H1 (cell line): ENCODE measurements around the gene CCNYL1. TPM values are rescaled to one million over a fixed set of nuclear protein-coding genes. Genes with fewer than 3 reads are reported as not detected.

Source experiments
- CTCF ChIA-PET: fragments of 300-600 bp; sonication (Branson Sonifier 250); formaldehyde crosslinking; loops from one replicate; lab custom pipeline; 2021; ENCODE audit not compliant: partially characterized antibody; lab: Charles Lee
- POLR2A ChIA-PET: fragments of 300-600 bp; sonication (Branson Sonifier 250); formaldehyde crosslinking; loops from one replicate; lab custom pipeline; 2021; ENCODE audit warnings: inconsistent platforms; ENCODE audit not compliant: partially characterized antibody; lab: Charles Lee
- DNase-seq, 2 experiments: peaks; one replicate each; pipeline versions ENCODE4 v3.0.0 to v3.0.0-alpha.2; 2010 to 2022; ENCODE audit warnings: low spot score in 2 of 2, low read depth in 1 of 2, mixed read lengths in 1 of 2
- FAIRE-seq: peaks from 2 replicates; lab custom pipeline; 2011; peaks lifted over from hg19 to GRCh38; lab: Jason Lieb, UNC
- H2AFZ ChIP-seq: 2 replicates; pipeline ENCODE4 v1.8.1; 2012; ENCODE audit warnings: low read length, inconsistent platforms
- H2AK5ac ChIP-seq: 2 replicates; pipeline ENCODE4 v1.6.1; 2013; ENCODE audit warnings: low read depth, low read length
- H2BK120ac ChIP-seq: replicated peaks from 2 replicates; pipeline ENCODE3; 2013; ENCODE audit warnings: low read depth, low read length, inconsistent platforms
- H2BK12ac ChIP-seq: 2 replicates; pipeline ENCODE4 v1.6.1; 2013; ENCODE audit warnings: low read depth, low read length
- H2BK15ac ChIP-seq: 2 replicates; pipeline ENCODE4 v1.6.1; 2013; ENCODE audit warnings: low read length
- H2BK20ac ChIP-seq: 2 replicates; pipeline ENCODE4 v1.6.1; 2013; ENCODE audit warnings: low read length
- H2BK5ac ChIP-seq: 2 replicates; pipeline ENCODE4 v1.6.1; 2013; ENCODE audit warnings: low read depth, low read length
- H3K14ac ChIP-seq: 2 replicates; pipeline ENCODE4 v1.6.1; 2013; ENCODE audit warnings: inconsistent platforms; ENCODE audit not compliant: insufficient read length
- H3K18ac ChIP-seq: 2 replicates; pipeline ENCODE4 v1.6.1; 2013; ENCODE audit warnings: low read length; ENCODE audit errors: extremely low read depth
- H3K23ac ChIP-seq: 2 replicates; pipeline ENCODE4 v1.6.1; 2013; ENCODE audit warnings: inconsistent platforms; ENCODE audit not compliant: insufficient read length
- H3K23me2 ChIP-seq: 2 replicates; pipeline ENCODE4 v1.6.1; 2013; ENCODE audit warnings: low read depth, low read length
- H3K27ac ChIP-seq: 2 replicates; pipeline ENCODE4 v1.6.1; 2011; ENCODE audit warnings: low read depth, low read length, inconsistent platforms
- H3K27me3 ChIP-seq, 4 experiments: replicated peaks in 1 of 4; 1 replicate in 1 of 4; 2 replicates in 3 of 4; pipeline versions ENCODE4 v1.6.1 to v1.8.1; 2011 to 2013; ENCODE audit warnings: low read length in 3 of 4, mild to moderate bottlenecking in 3 of 4, inconsistent platforms in 2 of 4, mixed read lengths in 2 of 4, moderate library complexity in 1 of 4; ENCODE audit not compliant: control insufficient read depth in 3 of 4, insufficient read depth in 3 of 4; ENCODE audit errors: extremely low read depth in 1 of 4
- H3K36me3 ChIP-seq, 4 experiments: 2 replicates each; pipeline versions ENCODE4 v1.6.1 to v1.8.1; 2011 to 2013; ENCODE audit warnings: mild to moderate bottlenecking in 4 of 4, low read length in 3 of 4, moderate library complexity in 2 of 4, control low read depth in 1 of 4, inconsistent platforms in 1 of 4; ENCODE audit not compliant: insufficient read depth in 4 of 4, control insufficient read depth in 2 of 4
- H3K4ac ChIP-seq: replicated peaks from 2 replicates; pipeline ENCODE3; 2013; ENCODE audit warnings: low read length, low read depth, mixed read lengths, inconsistent platforms; ENCODE audit not compliant: insufficient read length
- H3K4me1 ChIP-seq, 4 experiments: replicated peaks in 1 of 4; 1 replicate in 1 of 4; 2 replicates in 3 of 4; pipeline versions ENCODE4 v1.6.1 to v1.8.1; 2011 to 2013; ENCODE audit warnings: low read length in 3 of 4, inconsistent platforms in 2 of 4, mixed read lengths in 1 of 4; ENCODE audit not compliant: insufficient read depth in 4 of 4, control insufficient read depth in 3 of 4
- H3K4me2 ChIP-seq, 2 experiments: 2 replicates each; pipeline versions ENCODE4 v1.6.1 to v1.8.1; 2011 to 2013; ENCODE audit warnings: low read depth in 2 of 2, low read length in 2 of 2, control low read depth in 1 of 2, inconsistent platforms in 1 of 2, mild to moderate bottlenecking in 1 of 2; ENCODE audit not compliant: insufficient read depth in 1 of 2
- H3K4me3 ChIP-seq, 4 experiments: fragments of 200-600, 300-600 bp in 1 of 4; sonication (generic), shearing (Covaris generic), sonication (Bioruptor Twin) in 1 of 4; 2 replicates each; pipeline versions ENCODE4 v1.5.1 to v1.8.1; 2011 to 2016; ENCODE audit warnings: low read length in 4 of 4, low read depth in 3 of 4, control low read depth in 2 of 4, inconsistent platforms in 2 of 4, mild to moderate bottlenecking in 2 of 4, mixed read lengths in 1 of 4, moderate library complexity in 1 of 4; ENCODE audit not compliant: insufficient read depth in 2 of 4; ENCODE audit errors: extremely low read depth in 1 of 4
- H3K56ac ChIP-seq: replicated peaks from 2 replicates; pipeline ENCODE3; 2013; ENCODE audit warnings: low read depth, mild to moderate bottlenecking, mixed read lengths, low read length, inconsistent platforms; ENCODE audit not compliant: insufficient read length
- H3K79me1 ChIP-seq: 2 replicates; pipeline ENCODE4 v1.6.1; 2013; ENCODE audit warnings: low read depth, low read length, control low read depth
- H3K79me2 ChIP-seq, 2 experiments: 2 replicates each; pipeline versions ENCODE4 v1.6.1 to v1.8.1; 2012 to 2013; ENCODE audit warnings: low read length in 2 of 2, mild to moderate bottlenecking in 2 of 2, inconsistent platforms in 1 of 2; ENCODE audit not compliant: insufficient read depth in 2 of 2, control insufficient read depth in 1 of 2
- H3K9ac ChIP-seq, 4 experiments: replicated peaks in 1 of 4; 1 replicate in 1 of 4; 2 replicates in 3 of 4; pipeline versions ENCODE4 v1.6.1 to v1.8.1; 2011 to 2013; ENCODE audit warnings: low read depth in 3 of 4, low read length in 3 of 4, control low read depth in 2 of 4, mild to moderate bottlenecking in 2 of 4, moderate library complexity in 2 of 4, inconsistent platforms in 1 of 4; ENCODE audit errors: extremely low read depth in 1 of 4
- H3K9me3 ChIP-seq, 2 experiments: 2 replicates each; pipeline versions ENCODE4 v1.6.1 to v1.8.1; 2012 to 2013; ENCODE audit warnings: mild to moderate bottlenecking in 2 of 2, moderate library complexity in 2 of 2, control low read depth in 1 of 2, inconsistent platforms in 1 of 2, low read depth in 1 of 2, low read length in 1 of 2, mixed read lengths in 1 of 2; ENCODE audit not compliant: insufficient read depth in 2 of 2
- H4K20me1 ChIP-seq, 2 experiments: replicated peaks in 1 of 2; 2 replicates each; pipeline versions ENCODE3 to v1.8.1; 2011 to 2013; ENCODE audit warnings: inconsistent platforms in 2 of 2, low read length in 2 of 2, mild to moderate bottlenecking in 1 of 2; ENCODE audit not compliant: insufficient read depth in 2 of 2, control insufficient read depth in 1 of 2
- H4K5ac ChIP-seq: 2 replicates; pipeline ENCODE4 v1.6.1; 2013; ENCODE audit warnings: low read length, low read depth, mixed read lengths, inconsistent platforms; ENCODE audit not compliant: insufficient read length
- H4K8ac ChIP-seq: 2 replicates; pipeline ENCODE4 v1.8.0; 2013; ENCODE audit warnings: mild to moderate bottlenecking, moderate library complexity, low read length, inconsistent platforms; ENCODE audit not compliant: insufficient read depth; ENCODE audit errors: extremely low read depth
- H4K91ac ChIP-seq: replicated peaks from 2 replicates; pipeline ENCODE3; 2013; ENCODE audit warnings: low read length, mixed read lengths, inconsistent platforms; ENCODE audit not compliant: insufficient read length
- CHD1 ChIP-seq: IDR thresholded peaks from 2 replicates; pipeline ENCODE4 v1.6.1; 2012; ENCODE audit warnings: low read depth, low read length, improper control_type of control experiment
- KDM1A ChIP-seq: fragments of 200-600, 300-600 bp; sonication (generic); IDR thresholded peaks from 2 replicates; pipeline ENCODE4 v1.7.1; 2016; ENCODE audit warnings: mild to moderate bottlenecking, low read length, borderline replicate concordance
- NRF1 ChIP-seq: IDR thresholded peaks from 2 replicates; pipeline ENCODE4 v1.6.1; 2011; ENCODE audit warnings: mild to moderate bottlenecking, low read depth, low read length, improper control_type of control experiment
- RAD21 ChIP-seq, 2 experiments: IDR thresholded peaks in 1 of 2; conservative IDR thresholded peaks in 1 of 2; 2 replicates each; pipeline ENCODE4 v1.6.1; 2011; ENCODE audit warnings: low read depth in 2 of 2, low read length in 2 of 2, improper control_type of control experiment in 1 of 2, inconsistent platforms in 1 of 2, mild to moderate bottlenecking in 1 of 2, moderate library complexity in 1 of 2
- RXRA ChIP-seq: IDR thresholded peaks from 2 replicates; pipeline ENCODE4 v1.6.1; 2011; ENCODE audit warnings: low read depth, mild to moderate bottlenecking, low read length, moderate library complexity; ENCODE audit not compliant: insufficient read depth
- WGBS, 2 experiments: shearing (Covaris generic) in 1 of 2; methylation state at CpG; one replicate each; pipeline versions ENCODE4 v1.1.6 to v1.1.7; 2013 to 2015; ENCODE audit warnings: low lambda C conversion rate in 2 of 2, mixed read lengths in 2 of 2, inconsistent platforms in 1 of 2, low coverage in 1 of 2, missing lambda C conversion rate in 1 of 2; ENCODE audit not compliant: insufficient replicate concordance in 2 of 2, insufficient coverage in 1 of 2, insufficient read length in 1 of 2; ENCODE audit errors: extremely low coverage in 1 of 2, missing lambda C conversion rate in 1 of 2; 5-methylcytosine and 5-hydroxymethylcytosine counted together
- polyA plus RNA-seq, 7 experiments: library from polyadenylated mRNA; depleted of rRNA in 3 of 7; stranded (reverse) in 5 of 7; unstranded in 2 of 7; fragments of >200 nt in 5 of 7; fragments of 200-250 nt in 2 of 7; gene quantifications; 1 replicate in 5 of 7; 2 replicates in 1 of 7; 4 replicates in 1 of 7; pipeline versions ENCODE4 v1.2.1 to v1.2.3, GENCODE V29; 2011 to 2013; ENCODE audit warnings: missing spikeins in 2 of 7, mixed read lengths in 2 of 7
- total RNA-seq: library from RNA; stranded (reverse); fragmentation: NEBNext Ultra II Directional; extraction: Animal tissue kit (Norgen Biotek cat#: 25700); gene quantifications from 2 replicates; pipeline ENCODE4 v1.2.1, GENCODE V29; 2021
- TF ChIP-seq, protein P1 (sequence below): IDR thresholded peaks from 2 replicates; pipeline ENCODE4 v1.6.1; 2011; ENCODE audit warnings: low read length, improper control_type of control experiment
- TF ChIP-seq, protein P2 (sequence below), 3 experiments: IDR thresholded peaks; 1 replicate in 2 of 3; 2 replicates in 1 of 3; pipeline versions ENCODE4 v1.5.1 to v1.6.1; 2011; ENCODE audit warnings: low read length in 3 of 3, mild to moderate bottlenecking in 3 of 3, inconsistent platforms in 2 of 3, low read depth in 1 of 3, moderate library complexity in 1 of 3; ENCODE audit not compliant: insufficient read depth in 1 of 3; ENCODE audit errors: control extremely low read depth in 1 of 3

Gene CCNYL1
- total and polyA plus RNA-seq, 2 of the 8 experiments (the other 6 are each of a cell fraction or from before 2014, with no cell fraction given): 13.3 to 35.4 TPM

DNA sequence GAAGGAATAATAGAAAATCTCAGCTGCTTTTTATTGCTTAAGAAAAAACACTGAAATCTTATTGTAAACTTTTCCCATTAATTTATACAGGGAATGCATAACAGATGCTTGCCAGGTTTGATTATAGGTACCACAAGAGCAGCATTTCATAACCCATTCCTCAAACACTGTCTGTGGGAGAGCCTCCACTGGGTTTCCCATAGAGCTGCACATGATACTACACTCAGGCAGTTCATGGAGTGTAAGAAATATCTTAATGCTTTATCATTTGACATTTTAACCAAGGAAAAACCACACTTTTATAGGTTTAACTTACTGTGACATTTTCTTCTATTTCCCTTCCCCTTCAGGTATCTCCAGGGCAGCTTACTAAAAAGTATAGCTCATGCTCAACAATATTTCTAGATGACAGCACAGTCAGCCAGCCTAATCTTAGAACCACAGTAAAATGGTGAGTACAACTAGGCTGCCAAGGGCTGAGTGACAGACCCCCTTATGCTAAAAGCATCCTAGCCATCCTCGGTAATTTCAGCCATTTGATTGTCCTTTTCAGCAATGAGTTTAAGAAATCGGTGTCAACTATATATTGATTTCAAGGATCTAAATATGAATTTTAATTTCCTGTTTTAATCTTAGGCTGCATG, 22.3 kb downstream of the CCNYL1 start:
- H3K4me2 ChIP-seq: no peak overlapping the region
- no peak overlapping the region for H3K56ac ChIP-seq
- H2AK5ac ChIP-seq: no peak overlapping the region
- no peak overlapping the region for H3K4ac ChIP-seq
- peaks cover 0 to 24% (median 2%) of the 10 kb centered on the region in 4 experiments; a peak in 6 of 8 replicates for H3K36me3 ChIP-seq
- H2BK15ac ChIP-seq: no peak overlapping the region
- no peaks in the 10 kb centered on the region for H3K23me2 ChIP-seq
- H2AFZ ChIP-seq: no peak overlapping the region
- H3K79me1 ChIP-seq: no peaks in the 10 kb centered on the region
- FAIRE-seq (no peak), DNase-seq (no peak)
- no peak overlapping the region for H4K91ac ChIP-seq
- ChIA-PET POLR2A (interaction anchor here (0.7 to 0.9 kb wide), 2 partner anchors 9 to 21 kb away, joined by 3 read pairs; no protein-coding TSS in a partner anchor), CTCF (interaction anchor here (0.6 to 2.9 kb wide), 13 partner anchors 7 to 1320 kb away, joined by 3 to 13 read pairs (median 4); no protein-coding TSS in a partner anchor)
- no peak overlapping the region for H4K8ac ChIP-seq
- WGBS, 2 experiments: 91% methylated on average over 2 of the region's 2 CpGs; no CpG with 5 or more reads in 1 of the 2 experiments
- H3K23ac ChIP-seq: no peak overlapping the region
- no peak overlapping the region for H3K9ac ChIP-seq
- H2BK120ac ChIP-seq: no peak overlapping the region
- H3K18ac ChIP-seq: no peak overlapping the region
- H3K27ac ChIP-seq: no peak overlapping the region
- no peaks in the 10 kb centered on the region for H3K27me3 ChIP-seq
- no peak overlapping the region for H4K5ac ChIP-seq
- no peaks in the 10 kb centered on the region for H4K20me1 ChIP-seq
- no peak overlapping the region for H3K14ac ChIP-seq
- H3K4me3 ChIP-seq: no peak overlapping the region
- no peaks in the 10 kb centered on the region for H3K9me3 ChIP-seq
- no peak overlapping the region for H2BK5ac ChIP-seq
- H2BK20ac ChIP-seq: no peak overlapping the region
- no peak overlapping the region for H2BK12ac ChIP-seq
- 0 out of 7 replicates have a peak, but pooled peaks cover 0 to 2% (median 0%) of the 10 kb centered on the region in 4 experiments for H3K4me1 ChIP-seq
- H3K79me2 ChIP-seq: no peaks in the 10 kb centered on the region
- TF ChIP-seq, protein P1, sequence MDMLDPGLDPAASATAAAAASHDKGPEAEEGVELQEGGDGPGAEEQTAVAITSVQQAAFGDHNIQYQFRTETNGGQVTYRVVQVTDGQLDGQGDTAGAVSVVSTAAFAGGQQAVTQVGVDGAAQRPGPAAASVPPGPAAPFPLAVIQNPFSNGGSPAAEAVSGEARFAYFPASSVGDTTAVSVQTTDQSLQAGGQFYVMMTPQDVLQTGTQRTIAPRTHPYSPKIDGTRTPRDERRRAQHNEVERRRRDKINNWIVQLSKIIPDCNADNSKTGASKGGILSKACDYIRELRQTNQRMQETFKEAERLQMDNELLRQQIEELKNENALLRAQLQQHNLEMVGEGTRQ: no peak
- TF ChIP-seq, protein P2, sequence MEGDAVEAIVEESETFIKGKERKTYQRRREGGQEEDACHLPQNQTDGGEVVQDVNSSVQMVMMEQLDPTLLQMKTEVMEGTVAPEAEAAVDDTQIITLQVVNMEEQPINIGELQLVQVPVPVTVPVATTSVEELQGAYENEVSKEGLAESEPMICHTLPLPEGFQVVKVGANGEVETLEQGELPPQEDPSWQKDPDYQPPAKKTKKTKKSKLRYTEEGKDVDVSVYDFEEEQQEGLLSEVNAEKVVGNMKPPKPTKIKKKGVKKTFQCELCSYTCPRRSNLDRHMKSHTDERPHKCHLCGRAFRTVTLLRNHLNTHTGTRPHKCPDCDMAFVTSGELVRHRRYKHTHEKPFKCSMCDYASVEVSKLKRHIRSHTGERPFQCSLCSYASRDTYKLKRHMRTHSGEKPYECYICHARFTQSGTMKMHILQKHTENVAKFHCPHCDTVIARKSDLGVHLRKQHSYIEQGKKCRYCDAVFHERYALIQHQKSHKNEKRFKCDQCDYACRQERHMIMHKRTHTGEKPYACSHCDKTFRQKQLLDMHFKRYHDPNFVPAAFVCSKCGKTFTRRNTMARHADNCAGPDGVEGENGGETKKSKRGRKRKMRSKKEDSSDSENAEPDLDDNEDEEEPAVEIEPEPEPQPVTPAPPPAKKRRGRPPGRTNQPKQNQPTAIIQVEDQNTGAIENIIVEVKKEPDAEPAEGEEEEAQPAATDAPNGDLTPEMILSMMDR (IDR thresholded peaks at IDR 0.05; ENCODE audit: control extremely low read depth in 1 of 3, insufficient read depth in 1 of 3, low read depth in 1 of 3, low read length in 3 of 3): no peak
- no peak for TF ChIP-seq RXRA
- TF ChIP-seq KDM1A: no peak
- TF ChIP-seq NRF1: no peak
- no peak for TF ChIP-seq RAD21 (IDR thresholded peaks at IDR 0.05 in 1 of 2, conservative IDR thresholded peaks at IDR 0.05 in 1 of 2; ENCODE audit: low read depth in 2 of 2, low read length in 2 of 2)
- TF ChIP-seq CHD1: no peak
